Cardiac muscle cell (in vitro differentiated cells and primary cell): ENCODE measurements around the gene ARHGAP6. TPM values are rescaled to one million over a fixed set of nuclear protein-coding genes. Genes with fewer than 3 reads are reported as not detected.
A peak's percentile ranks its signal among the peaks of the same experiment; 100 is the strongest.

Source experiments
- DNase-seq, 2 donors: peaks; one replicate each; pipeline versions ENCODE4 v3.0.0 to v3.0.0-alpha.2; 2010 to 2017; ENCODE audit warnings: low read depth in 1 of 2, low spot score in 1 of 2
- H3K27ac ChIP-seq: fragments of 200-600 bp; sonication (generic); 2 replicates; pipeline ENCODE4 v1.5.1; 2016
- H3K27me3 ChIP-seq: fragments of 200-600 bp; sonication (generic); 2 replicates; pipeline ENCODE4 v1.6.0; 2016; ENCODE audit warnings: control low read depth
- H3K36me3 ChIP-seq: fragments of 200-600 bp; sonication (generic); 2 replicates; pipeline ENCODE4 v1.5.1; 2016; ENCODE audit warnings: control low read depth
- H3K4me1 ChIP-seq: fragments of 200-600 bp; sonication (generic); 2 replicates; pipeline ENCODE4 v1.8.1; 2017; ENCODE audit warnings: low read depth, mild to moderate bottlenecking, mixed run types
- H3K4me3 ChIP-seq: fragments of 200-600 bp; sonication (generic); 2 replicates; pipeline ENCODE4 v1.5.1; 2016; ENCODE audit warnings: mild to moderate bottlenecking
- H3K9me3 ChIP-seq: fragments of 200-600 bp; sonication (generic); 2 replicates; pipeline ENCODE4 v1.5.1; 2017; ENCODE audit warnings: low read depth, mild to moderate bottlenecking, control low read depth
- CTCF ChIP-seq: IDR thresholded peaks from 2 replicates; pipeline ENCODE4 v1.5.1; 2012; ENCODE audit warnings: low read depth, mild to moderate bottlenecking, low read length
- polyA plus RNA-seq: library from polyadenylated mRNA; unstranded; fragments of >200 nt; fragmentation: Nextera tagmentation; extraction: Ambion mirVana; gene quantifications from 2 replicates; pipeline ENCODE4 v1.2.1, GENCODE V29; 2016
- total RNA-seq: library from RNA; depleted of rRNA; stranded (reverse); fragments of >200 nt; gene quantifications from 2 replicates; pipeline ENCODE4 v1.2.3, GENCODE V29; 2016

ARHGAP6 gene
- total and polyA plus RNA-seq, 2 experiments from 2014 or later: 10.5 to 45.0 TPM

GRCh38 chrX:11259437-11259836, 406.3 kb downstream of the ARHGAP6 start:
- no peak overlapping the region for H3K4me3 ChIP-seq
- TF ChIP-seq CTCF: no peak
- H3K27me3 ChIP-seq: no peaks in the 10 kb centered on the region
- no peak for DNase-seq
- no peaks in the 10 kb centered on the region for H3K36me3 ChIP-seq
- H3K27ac ChIP-seq: no peak overlapping the region
- peaks cover 7% of the 10 kb centered on the region for H3K4me1 ChIP-seq
- no peaks in the 10 kb centered on the region for H3K9me3 ChIP-seq

GRCh38 chrX:11257711-11258110, 408.0 kb downstream of the ARHGAP6 start:
- H3K4me1 ChIP-seq: peaks cover 11% of the 10 kb centered on the region

GRCh38 chrX:11257290-11257689, 408.4 kb downstream of the ARHGAP6 start:
- no peak overlapping the region for H3K4me3 ChIP-seq
- H3K36me3 ChIP-seq: no peaks in the 10 kb centered on the region
- H3K27ac ChIP-seq: no peak overlapping the region
- no peaks in the 10 kb centered on the region for H3K9me3 ChIP-seq
- peaks cover 11% of the 10 kb centered on the region for H3K4me1 ChIP-seq
- DNase-seq: no peak
- no peak for TF ChIP-seq CTCF
- no peaks in the 10 kb centered on the region for H3K27me3 ChIP-seq

More at GRCh38 chrX:11257711-11258110, 408.0 kb downstream of the ARHGAP6 start:
- no peak for TF ChIP-seq CTCF
- Histone ChIP-seq H3K27ac (no peak overlapping the region), H3K4me3 (no peak overlapping the region), H3K36me3 (no peaks in the 10 kb centered on the region), H3K9me3 (no peaks in the 10 kb centered on the region), H3K27me3 (no peaks in the 10 kb centered on the region)
- no peak for DNase-seq

- Histone ChIP-seq H3K4me1 (peaks cover 11% of the 10 kb centered on the region), H3K4me3 (no peak overlapping the region), H3K27ac (no peak overlapping the region), H3K27me3 (no peaks in the 10 kb centered on the region), H3K36me3 (no peaks in the 10 kb centered on the region), H3K9me3 (no peaks in the 10 kb centered on the region)
- TF ChIP-seq CTCF: no peak
- peak in 1 of 2 donors; percentile 21 for DNase-seq
Observed at GRCh38 chrX:11254417-11255109, 411.2 kb downstream of the ARHGAP6 start.

- H3K9me3 ChIP-seq: no peaks in the 10 kb centered on the region
- DNase-seq: peak in 1 of 2 donors; percentile 83
- H3K27me3 ChIP-seq: no peaks in the 10 kb centered on the region
- H3K4me1 ChIP-seq: no peaks in the 10 kb centered on the region
- no peak overlapping the region for H3K27ac ChIP-seq
- H3K4me3 ChIP-seq: no peak overlapping the region
- TF ChIP-seq CTCF: no peak
- H3K36me3 ChIP-seq: no peaks in the 10 kb centered on the region
Observed at GRCh38 chrX:11244636-11245035, 421.1 kb downstream of the ARHGAP6 start.

- H3K4me1 ChIP-seq: no peaks in the 10 kb centered on the region
- TF ChIP-seq CTCF: no peak
- H3K36me3 ChIP-seq: no peaks in the 10 kb centered on the region
- no peak for DNase-seq
- H3K4me3 ChIP-seq: no peak overlapping the region
- H3K27ac ChIP-seq: no peak overlapping the region
- no peaks in the 10 kb centered on the region for H3K9me3 ChIP-seq
- no peaks in the 10 kb centered on the region for H3K27me3 ChIP-seq
Observed at GRCh38 chrX:11242704-11243103, 423.0 kb downstream of the ARHGAP6 start.
